Amygdala (tissue), 56 donors: ENCODE results near the gene RPS6KA2.
"Not testable (repeated sequence)": the region's sequence is repeated elsewhere in the genome, so short reads cannot be mapped to it uniquely, and the experiment has no call there.

Experiments used
- DNase-seq, 56 donors: peaks; one replicate each; lab custom pipeline; 2025; lab: John Stamatoyannopoulos, UW

Gene RPS6KA2

GRCh38 chr6:166413491-166413951 lies 213.5 kb downstream of the RPS6KA2 start:
- no peak for DNase-seq

GRCh38 chr6:166412911-166413384 lies 214.1 kb downstream of the RPS6KA2 start:
- DNase-seq: no peak

- DNase-seq: no peak
Measured at GRCh38 chr6:166412156-166412910, 214.7 kb downstream of the RPS6KA2 start.

- DNase-seq: no peak
Measured at GRCh38 chr6:166411721-166412151, 215.3 kb downstream of the RPS6KA2 start.

- DNase-seq: no peak
Measured at GRCh38 chr6:166411271-166411670, 215.8 kb downstream of the RPS6KA2 start.

- no peak for DNase-seq
Measured at GRCh38 chr6:166410426-166410935, 216.6 kb downstream of the RPS6KA2 start.

- no peak for DNase-seq
Measured at GRCh38 chr6:166408936-166409755, 217.9 kb downstream of the RPS6KA2 start.

- DNase-seq: no peak
Measured at GRCh38 chr6:166406197-166406596, 220.9 kb downstream of the RPS6KA2 start.

- no peak for DNase-seq
Measured at GRCh38 chr6:166405386-166405785, 221.7 kb downstream of the RPS6KA2 start.

GRCh38 chr6:166402582-166403277 lies 224.3 kb downstream of the RPS6KA2 start:
- no peak for DNase-seq

- DNase-seq: peak in 46 of 56 donors; percentile 11 to 83 (median 49)
Measured at GRCh38 chr6:166400649-166401250, 226.3 kb downstream of the RPS6KA2 start.

- no peak for DNase-seq
Measured at GRCh38 chr6:166400181-166400580, 226.9 kb downstream of the RPS6KA2 start.

GRCh38 chr6:166398348-166398747 lies 228.7 kb downstream of the RPS6KA2 start:
- no peak for DNase-seq

- no peak for DNase-seq
Measured at GRCh38 chr6:166397849-166398248, 229.2 kb downstream of the RPS6KA2 start.

GRCh38 chr6:166395778-166396177 lies 231.3 kb downstream of the RPS6KA2 start:
- no peak for DNase-seq

GRCh38 chr6:166395351-166395750 lies 231.7 kb downstream of the RPS6KA2 start:
- no peak for DNase-seq

- DNase-seq: no peak
Measured at GRCh38 chr6:166394036-166394892, 232.8 kb downstream of the RPS6KA2 start.

- DNase-seq: no peak
Measured at GRCh38 chr6:166393535-166393823, 233.6 kb downstream of the RPS6KA2 start.

GRCh38 chr6:166392755-166393534 lies 234.1 kb downstream of the RPS6KA2 start:
- not testable (repeated sequence) for DNase-seq
